ENCODE data around the gene CLDN1. TPM values are rescaled to one million over a fixed set of nuclear protein-coding genes. Genes with fewer than 3 reads are reported as not detected.

CLDN1 gene, protein sequence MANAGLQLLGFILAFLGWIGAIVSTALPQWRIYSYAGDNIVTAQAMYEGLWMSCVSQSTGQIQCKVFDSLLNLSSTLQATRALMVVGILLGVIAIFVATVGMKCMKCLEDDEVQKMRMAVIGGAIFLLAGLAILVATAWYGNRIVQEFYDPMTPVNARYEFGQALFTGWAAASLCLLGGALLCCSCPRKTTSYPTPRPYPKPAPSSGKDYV
- total RNA-seq (2022; extraction: Qiagen RNA extraction), result 17.0 to 22.6 TPM (median 19.0 TPM) in 5 replicates

GRCh38 chr3:190321789-190322603, at the start of gene CLDN1:
Gene CLDN1 (minus strand): TSS chr3:190322446. CDS start chr3:190322206, 240 bp downstream.

Other genes starting within 250 kb of the CLDN1 start
- gene P3H2, start 201.5 kb downstream of the CLDN1 start, total RNA-seq (2022; extraction: Qiagen RNA extraction), result 25.1 to 37.9 TPM (median 34.5 TPM) in 5 replicates
- gene CLDN16, start 65.7 kb upstream of the CLDN1 start, total RNA-seq (2022; extraction: Qiagen RNA extraction), result 0.16 TPM in 1 of 5 replicates, not detected in the others
- not detected in 5 replicates for gene TMEM207, start 127.5 kb upstream of the CLDN1 start, total RNA-seq (2022; extraction: Qiagen RNA extraction)
- gene IL1RAP, start 191.6 kb upstream of the CLDN1 start, total RNA-seq (2022; extraction: Qiagen RNA extraction), result 5.7 to 6.1 TPM (median 5.8 TPM) in 5 replicates

All from A549 treated with Mapracorat at 1 μM for 4 hours (cell line).